GM19397 (cell line): ENCODE measurements around the gene CABLES1.
A peak's percentile ranks its signal among the peaks of the same experiment; 100 is the strongest.
"Not testable (repeated sequence)": the region's sequence is repeated elsewhere in the genome, so short reads cannot be mapped to it uniquely, and the experiment has no call there.

Experiments used
- ATAC-seq: cut with Tn5 transposase; IDR thresholded peaks from one replicate; pipeline ENCODE4 v1.9.1; 2021; ENCODE audit warnings: mild to moderate bottlenecking, moderate library complexity; ENCODE audit not compliant: unreplicated experiment

The CABLES1 gene

DNA sequence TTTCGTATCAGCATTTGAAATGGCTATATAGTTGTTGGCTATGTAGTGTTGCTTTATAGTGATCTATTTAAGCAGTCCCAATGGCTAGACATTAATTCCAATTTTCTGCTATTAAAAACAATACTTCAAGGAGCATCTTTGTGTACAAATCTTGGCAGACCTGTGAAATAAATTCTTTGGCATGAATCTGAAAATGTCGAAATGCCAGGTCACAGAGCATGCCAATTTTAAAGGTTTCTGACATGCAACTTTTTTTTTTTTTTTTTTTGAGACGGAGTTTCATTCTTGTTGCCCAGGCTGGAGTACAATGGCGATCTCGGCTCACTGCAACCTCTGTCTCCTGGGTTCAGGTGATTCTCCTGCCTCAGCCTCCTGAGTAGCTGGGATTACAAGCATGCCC is 26.8 kb upstream of the CABLES1 start:
- ATAC-seq: no peak

- ATAC-seq: not testable (repeated sequence)
These were observed 26.1 kb upstream of the CABLES1 start for GRCh38 chr18:23109163-23109562.

DNA sequence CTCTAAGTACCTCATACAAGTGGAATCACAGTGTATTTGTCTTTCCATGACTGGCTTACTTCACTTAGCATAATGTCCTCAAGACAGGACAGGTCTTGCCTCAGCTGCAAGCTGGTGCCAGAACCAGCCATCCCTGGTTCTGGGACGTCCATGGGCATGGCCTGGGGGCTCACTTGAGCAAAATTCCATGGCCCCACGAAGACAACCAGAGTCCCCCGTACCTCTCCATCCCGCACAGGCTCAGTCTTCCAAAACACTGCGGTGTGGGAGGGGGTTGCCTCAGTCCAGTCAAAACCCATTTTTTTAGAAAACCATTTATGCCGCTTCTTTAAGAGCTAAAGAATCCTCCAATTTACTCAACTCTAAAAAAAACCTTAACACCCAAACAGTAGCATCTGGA is 21.7 kb upstream of the CABLES1 start:
- ATAC-seq: no peak

- no peak for ATAC-seq
These were observed 21.0 kb upstream of the CABLES1 start for GRCh38 chr18:23114171-23114881.

GRCh38 chr18:23114911-23115310 is 20.4 kb upstream of the CABLES1 start:
- no peak for ATAC-seq

DNA sequence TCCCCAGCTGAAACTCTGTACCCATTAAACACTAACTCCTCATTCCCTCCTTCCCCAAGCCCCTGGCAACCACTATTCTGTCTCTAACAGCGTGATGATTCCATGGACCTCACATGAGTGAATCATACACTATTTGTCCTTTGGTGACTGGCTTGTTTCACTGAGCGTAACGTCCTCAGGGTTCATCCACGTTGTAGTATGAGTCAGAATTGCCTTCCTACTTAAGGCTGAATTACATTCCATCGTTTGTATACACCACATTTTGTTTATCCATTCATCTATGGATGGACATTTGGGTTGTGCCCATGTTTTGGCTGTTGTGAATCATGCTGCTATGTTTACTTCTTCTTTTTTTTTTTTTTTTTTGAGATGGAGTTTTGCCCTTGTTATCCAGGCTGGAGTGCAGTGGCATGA is 19.6 kb upstream of the CABLES1 start:
- no peak for ATAC-seq

GRCh38 chr18:23121133-23121532 is 14.2 kb upstream of the CABLES1 start:
- ATAC-seq: no peak

GRCh38 chr18:23122334-23123229 is 12.7 kb upstream of the CABLES1 start:
- ATAC-seq: no peak

DNA sequence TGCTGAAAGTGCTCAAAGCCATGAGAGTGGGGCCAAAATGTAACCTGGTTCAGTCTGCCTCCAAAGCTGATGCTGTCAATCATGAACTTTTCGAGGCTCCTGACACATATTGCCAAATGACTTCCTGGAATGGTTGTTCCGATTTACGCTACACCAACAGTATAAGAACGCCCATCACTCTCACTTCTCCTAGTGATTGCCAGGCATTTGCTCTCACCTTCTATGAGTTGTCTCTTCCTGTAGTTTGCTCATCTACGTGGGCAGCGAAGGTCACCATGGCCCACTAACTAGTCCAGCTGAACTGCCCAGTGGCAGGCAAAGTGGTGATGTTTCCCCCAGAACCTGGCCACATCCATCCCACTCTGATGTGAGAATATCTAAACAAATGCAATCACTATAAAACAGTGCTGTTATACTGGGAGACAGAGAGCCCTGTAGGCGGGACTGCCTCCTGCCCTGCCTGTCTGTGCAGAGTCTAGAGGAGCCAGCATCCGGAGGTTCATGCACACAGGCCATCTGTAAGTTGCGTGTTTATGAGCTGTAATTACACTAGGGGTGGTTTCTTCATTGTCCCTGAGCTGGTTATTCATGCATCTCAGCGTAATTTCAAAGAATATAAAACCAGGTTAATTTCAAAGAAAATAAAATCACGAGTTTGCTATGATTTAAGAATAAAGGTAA is 8.8 kb upstream of the CABLES1 start:
- no peak for ATAC-seq

DNA sequence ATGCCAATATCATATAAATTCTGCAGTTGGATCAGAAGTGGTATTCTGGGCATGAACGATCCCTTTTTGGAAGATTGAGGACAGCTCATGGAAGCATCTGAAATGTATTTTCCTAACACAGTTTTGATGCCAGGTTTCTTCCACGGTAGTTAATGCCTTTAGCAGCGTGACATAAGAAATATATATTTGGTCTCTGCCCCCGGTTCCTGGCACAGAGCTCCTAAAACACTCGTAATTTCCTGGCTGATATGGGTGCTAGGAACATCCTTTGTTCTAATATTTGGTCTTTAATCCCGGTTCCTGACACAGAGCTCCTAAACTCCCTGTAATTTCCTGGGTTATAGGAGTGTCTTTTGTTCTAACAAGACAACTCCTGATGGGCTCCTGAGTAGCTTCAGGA is 8.2 kb upstream of the CABLES1 start:
- no peak for ATAC-seq

DNA sequence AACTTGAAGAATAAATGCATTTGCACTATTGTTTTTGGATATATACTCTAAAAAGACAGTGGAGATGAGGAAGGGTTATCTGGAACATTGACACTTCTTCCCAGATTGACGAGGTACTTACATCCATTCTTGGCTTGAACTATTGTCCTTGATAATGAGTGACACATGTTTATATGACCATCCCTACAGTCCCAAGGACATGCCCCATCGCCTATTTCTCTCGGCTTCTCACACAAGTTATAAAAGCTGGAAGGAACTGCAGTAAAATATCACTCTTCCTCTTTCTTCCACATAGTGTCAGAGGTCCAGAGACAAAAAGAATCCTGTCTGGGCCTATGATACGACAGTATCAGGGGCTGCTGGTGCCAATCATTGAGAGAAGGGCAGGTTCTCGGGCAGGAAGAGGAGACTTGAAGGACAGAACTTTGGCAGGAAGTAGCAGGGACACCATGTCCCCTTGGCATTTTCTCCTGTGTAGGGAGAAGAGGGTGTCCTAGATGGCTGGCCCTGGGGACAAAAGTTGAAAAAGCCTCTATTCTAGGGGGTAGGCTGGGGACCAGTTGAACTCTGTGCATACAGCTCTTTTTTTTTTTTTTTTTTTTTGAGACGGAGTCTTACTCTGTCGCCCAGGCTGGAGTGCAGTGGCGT is 5.8 kb upstream of the CABLES1 start:
- ATAC-seq: no peak

DNA sequence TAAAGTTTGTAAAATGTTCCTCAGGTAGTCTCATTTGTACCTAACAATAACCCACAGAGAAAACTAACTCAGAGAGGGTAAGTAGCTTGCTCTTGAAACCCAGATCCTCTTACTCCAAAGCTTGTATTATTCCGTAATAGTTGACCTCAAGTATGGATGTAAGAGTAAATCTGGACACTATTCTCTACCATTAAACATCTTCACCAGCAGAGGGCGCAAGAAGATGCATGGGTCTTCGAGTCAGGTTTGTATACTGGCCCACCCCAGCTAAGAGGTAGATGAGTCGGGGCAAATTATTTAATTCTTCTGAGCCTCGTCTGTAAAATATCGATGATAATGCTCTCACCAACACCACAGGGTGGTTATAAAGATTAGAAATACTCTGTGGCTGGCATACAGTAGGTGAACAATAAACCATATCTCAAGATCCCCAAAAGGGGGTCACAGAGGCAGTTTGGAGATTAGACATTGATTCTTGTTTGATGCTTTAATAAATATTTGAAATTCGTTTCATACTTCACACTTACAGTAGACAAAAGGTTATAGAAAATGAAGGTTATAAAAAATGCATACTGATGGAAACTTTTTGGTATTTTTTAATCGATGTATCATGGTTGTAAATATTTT is 3.5 kb upstream of the CABLES1 start:
- no peak for ATAC-seq

- ATAC-seq: peak; percentile 23
These were observed 1.2 kb upstream of the CABLES1 start for GRCh38 chr18:23133860-23134779.

DNA sequence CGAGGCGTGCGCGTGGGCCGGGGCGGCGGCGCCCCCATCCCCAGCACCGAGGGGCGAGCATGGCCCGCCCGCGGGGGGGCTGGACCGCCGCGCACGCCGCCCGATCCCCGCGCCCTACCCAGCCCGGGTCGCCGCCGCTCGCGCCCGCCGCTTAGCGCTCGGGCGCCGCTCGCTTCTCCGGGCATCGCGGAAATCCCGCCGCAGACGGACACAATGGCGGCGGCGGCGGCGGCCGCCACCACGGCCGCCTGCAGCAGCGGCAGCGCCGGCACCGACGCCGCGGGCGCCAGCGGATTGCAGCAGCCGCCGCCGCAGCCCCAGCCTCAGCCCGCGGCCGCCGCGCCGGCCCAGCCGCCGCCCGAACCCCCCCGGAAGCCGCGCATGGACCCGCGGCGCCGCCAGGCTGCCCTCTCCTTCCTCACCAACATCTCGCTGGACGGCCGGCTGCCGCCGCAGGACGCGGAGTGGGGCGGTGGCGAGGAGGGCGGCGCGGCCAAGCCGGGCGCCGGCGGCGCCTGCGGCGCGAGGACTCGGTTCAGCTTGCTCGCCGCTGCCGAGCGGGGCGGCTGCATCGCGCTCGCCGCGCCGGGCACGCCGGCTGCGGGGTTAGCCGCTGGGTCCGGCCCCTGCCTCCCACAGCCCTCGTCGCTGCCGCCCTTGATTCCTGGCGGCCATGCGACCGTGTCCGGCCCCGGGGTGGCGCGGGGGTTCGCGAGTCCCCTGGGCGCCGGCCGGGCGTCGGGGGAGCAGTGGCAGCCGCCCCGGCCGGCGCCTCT is 453 bp downstream of the CABLES1 start:
- peak; percentile 42 for ATAC-seq

DNA sequence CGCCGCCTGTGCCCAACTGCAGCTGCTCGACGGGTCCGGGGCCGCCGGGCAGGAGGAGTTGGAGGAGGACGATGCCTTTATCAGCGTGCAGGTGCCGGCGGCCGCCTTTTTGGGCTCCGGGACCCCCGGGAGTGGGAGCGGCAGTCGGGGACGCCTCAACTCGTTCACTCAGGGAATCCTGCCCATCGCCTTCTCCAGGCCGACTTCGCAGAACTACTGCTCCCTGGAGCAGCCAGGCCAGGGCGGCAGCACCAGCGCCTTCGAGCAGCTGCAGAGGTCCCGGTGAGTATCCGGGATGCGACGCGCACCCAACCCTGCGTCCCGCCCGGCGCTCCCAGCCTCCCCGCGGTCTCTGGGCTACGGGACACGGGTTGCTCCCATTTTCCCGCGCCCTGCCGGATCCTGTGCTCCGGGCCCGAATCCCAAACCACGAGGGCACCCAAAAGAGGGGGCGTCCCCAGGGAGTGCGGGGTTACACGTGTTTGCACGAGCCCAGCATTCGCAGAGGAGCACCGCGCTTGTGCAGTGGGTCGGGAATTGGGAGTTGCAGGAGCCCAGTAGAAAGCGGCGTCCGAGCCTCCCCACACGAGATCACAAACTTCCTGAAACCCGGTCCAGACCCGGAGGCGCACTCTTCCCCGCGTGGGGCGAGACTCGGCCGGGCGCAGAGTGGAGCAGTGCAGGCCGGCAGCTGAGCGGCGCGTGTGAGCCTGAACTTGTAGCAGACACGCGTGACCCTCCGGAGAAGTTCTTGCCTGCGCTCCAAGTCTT is 1.2 kb downstream of the CABLES1 start:
- ATAC-seq: peak; percentile 13

- no peak for ATAC-seq
These were observed 1.9 kb downstream of the CABLES1 start for GRCh38 chr18:23137097-23137635.

GRCh38 chr18:23137788-23138216 is 2.5 kb downstream of the CABLES1 start:
- ATAC-seq: no peak

- no peak for ATAC-seq
These were observed 3.2 kb downstream of the CABLES1 start for GRCh38 chr18:23138471-23138870.
